ENCODE data around the gene PALM2AKAP2. TPM values are rescaled to one million over a fixed set of nuclear protein-coding genes. Genes with fewer than 3 reads are reported as not detected.

The PALM2AKAP2 gene
- total and polyA plus RNA-seq, 2 donors from 2014 or later = 0.26 to 10.6 TPM

DNA sequence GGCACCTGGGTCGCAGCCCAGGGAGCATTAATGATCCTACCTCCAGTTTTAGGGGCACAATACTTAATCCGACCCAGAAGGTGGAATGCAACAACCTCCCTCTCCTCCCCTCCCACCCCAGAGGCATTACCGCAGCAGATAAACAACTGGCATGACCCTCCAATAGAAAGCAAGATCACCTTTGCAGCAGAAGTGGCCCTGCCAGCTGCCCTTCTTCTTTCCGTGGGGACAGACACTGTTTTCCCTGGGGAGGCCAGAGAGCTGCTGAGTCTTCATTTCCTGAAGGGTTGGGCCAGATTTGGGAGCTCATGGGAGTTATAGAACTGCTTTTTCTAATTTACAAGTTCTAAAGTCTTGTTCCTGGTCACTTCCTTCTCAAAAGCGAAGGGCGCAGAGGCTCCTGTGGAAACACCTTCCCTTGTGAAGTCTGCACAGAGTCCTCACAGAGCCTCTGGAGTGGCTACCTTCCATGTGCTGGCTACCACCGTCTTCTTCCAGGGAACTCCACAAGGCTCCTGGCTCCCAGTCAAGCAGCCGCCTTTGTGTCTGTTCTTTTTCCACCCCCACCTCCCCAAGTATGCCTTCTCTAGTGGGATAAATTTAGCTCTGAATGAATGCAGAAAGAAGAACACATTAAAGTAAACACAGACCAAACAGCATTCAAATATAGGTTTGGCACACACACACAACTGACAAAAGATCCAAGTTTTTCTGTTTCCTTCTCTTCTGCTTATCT, 8.0 kb upstream of the PALM2AKAP2 start:
- intact Hi-C loops (cut with DNase I) = no loop called here
- DNase-seq (peak in 2 of 5 donors; percentile 8 to 58), FAIRE-seq (no peak)
- Histone ChIP-seq H3K27ac (ENCODE audit: low read depth in 2 of 2, low read length in 2 of 2) (no peak overlapping the region), H3K9ac (ENCODE audit: low read length in 3 of 3) (no peak overlapping the region), H3K9me3 (ENCODE audit: control insufficient read depth in 2 of 3, insufficient read depth in 1 of 3, low read length in 3 of 3) (no peaks in the 10 kb centered on the region), H3K27me3 (ENCODE audit: control insufficient read depth, insufficient read depth, low read length) (no peaks in the 10 kb centered on the region), H3K36me3 (ENCODE audit: control insufficient read depth in 2 of 3, insufficient read depth in 3 of 3, low read length in 3 of 3) (no peaks in the 10 kb centered on the region), H3K4me3 (ENCODE audit: low read length in 3 of 3) (no peak overlapping the region), H3K4me1 (ENCODE audit: control insufficient read depth in 2 of 3, insufficient read depth in 2 of 3, low read depth in 1 of 3, low read length in 3 of 3) (peaks cover 0 to 2% (median 0%) of the 10 kb centered on the region in 3 donors)
- TF ChIP-seq, protein P1, sequence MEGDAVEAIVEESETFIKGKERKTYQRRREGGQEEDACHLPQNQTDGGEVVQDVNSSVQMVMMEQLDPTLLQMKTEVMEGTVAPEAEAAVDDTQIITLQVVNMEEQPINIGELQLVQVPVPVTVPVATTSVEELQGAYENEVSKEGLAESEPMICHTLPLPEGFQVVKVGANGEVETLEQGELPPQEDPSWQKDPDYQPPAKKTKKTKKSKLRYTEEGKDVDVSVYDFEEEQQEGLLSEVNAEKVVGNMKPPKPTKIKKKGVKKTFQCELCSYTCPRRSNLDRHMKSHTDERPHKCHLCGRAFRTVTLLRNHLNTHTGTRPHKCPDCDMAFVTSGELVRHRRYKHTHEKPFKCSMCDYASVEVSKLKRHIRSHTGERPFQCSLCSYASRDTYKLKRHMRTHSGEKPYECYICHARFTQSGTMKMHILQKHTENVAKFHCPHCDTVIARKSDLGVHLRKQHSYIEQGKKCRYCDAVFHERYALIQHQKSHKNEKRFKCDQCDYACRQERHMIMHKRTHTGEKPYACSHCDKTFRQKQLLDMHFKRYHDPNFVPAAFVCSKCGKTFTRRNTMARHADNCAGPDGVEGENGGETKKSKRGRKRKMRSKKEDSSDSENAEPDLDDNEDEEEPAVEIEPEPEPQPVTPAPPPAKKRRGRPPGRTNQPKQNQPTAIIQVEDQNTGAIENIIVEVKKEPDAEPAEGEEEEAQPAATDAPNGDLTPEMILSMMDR (IDR thresholded peaks at IDR 0.05; ENCODE audit: borderline replicate concordance, extremely low read depth, insufficient read depth) = no peak

DNA sequence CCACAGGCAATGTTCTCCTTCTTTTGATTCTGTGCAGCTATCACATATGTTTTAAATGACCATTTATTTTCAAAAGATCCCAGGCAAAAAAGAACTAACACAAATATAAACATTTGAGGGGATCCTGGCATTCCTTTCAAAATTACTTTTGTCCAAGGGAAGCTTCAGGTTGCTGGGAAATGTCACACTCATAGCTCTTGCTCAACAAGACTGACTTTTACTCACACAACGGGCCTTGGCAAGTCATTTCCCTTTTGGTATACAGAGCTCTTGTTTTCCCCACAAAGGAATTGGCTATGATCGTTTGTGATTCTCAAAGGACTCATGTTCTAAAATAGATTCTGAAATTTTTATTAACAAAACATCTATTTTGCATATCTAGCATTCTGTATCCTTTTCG, 4.5 kb upstream of the PALM2AKAP2 start:
- Histone ChIP-seq H3K36me3 (ENCODE audit: control insufficient read depth in 2 of 3, insufficient read depth in 3 of 3, low read length in 3 of 3) (no peaks in the 10 kb centered on the region), H3K27me3 (ENCODE audit: control insufficient read depth, insufficient read depth, low read length) (no peaks in the 10 kb centered on the region), H3K9me3 (ENCODE audit: control insufficient read depth in 2 of 3, insufficient read depth in 1 of 3, low read length in 3 of 3) (no peaks in the 10 kb centered on the region), H3K27ac (ENCODE audit: low read depth in 2 of 2, low read length in 2 of 2) (no peak overlapping the region), H3K4me1 (ENCODE audit: control insufficient read depth in 2 of 3, insufficient read depth in 2 of 3, low read depth in 1 of 3, low read length in 3 of 3) (peaks cover 0 to 2% (median 0%) of the 10 kb centered on the region in 3 donors), H3K9ac (ENCODE audit: low read length in 3 of 3) (no peak overlapping the region), H3K4me3 (ENCODE audit: low read length in 3 of 3) (no peak overlapping the region)
- intact Hi-C loops (cut with DNase I) = no loop called here
- no peak for FAIRE-seq
- DNase-seq = no peak
- TF ChIP-seq, protein P1 (IDR thresholded peaks at IDR 0.05; ENCODE audit: borderline replicate concordance, extremely low read depth, insufficient read depth) = no peak

DNA sequence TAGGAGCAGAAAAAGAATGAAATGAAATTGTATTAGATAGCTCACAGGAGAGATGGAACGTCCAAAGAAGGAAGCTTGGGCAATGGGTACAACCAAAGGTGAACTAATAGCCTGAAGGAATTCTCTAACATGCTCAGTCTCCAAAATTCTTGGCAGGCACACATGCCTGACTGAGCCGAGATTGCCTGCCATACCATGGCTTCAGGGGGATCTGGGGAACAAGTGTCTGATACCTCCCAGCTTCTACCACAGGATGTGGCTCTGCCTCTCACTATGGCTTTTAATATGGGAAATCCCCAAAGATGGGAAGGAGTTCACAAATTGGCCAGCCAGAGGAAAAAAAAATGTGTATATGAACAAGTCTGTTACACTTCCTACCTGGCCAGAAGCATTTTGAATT, 3.6 kb upstream of the PALM2AKAP2 start:
- H3K4me1 ChIP-seq (ENCODE audit: control insufficient read depth in 2 of 3, insufficient read depth in 2 of 3, low read depth in 1 of 3, low read length in 3 of 3) = no peaks in the 10 kb centered on the region
- FAIRE-seq = no peak
- no peaks in the 10 kb centered on the region for H3K27me3 ChIP-seq (ENCODE audit: control insufficient read depth, insufficient read depth, low read length)
- intact Hi-C loops (cut with DNase I) = no loop called here
- H3K27ac ChIP-seq (ENCODE audit: low read depth in 2 of 2, low read length in 2 of 2) = no peak overlapping the region
- no peak for DNase-seq
- no peak overlapping the region for H3K9ac ChIP-seq (ENCODE audit: low read length in 3 of 3)
- no peaks in the 10 kb centered on the region for H3K9me3 ChIP-seq (ENCODE audit: control insufficient read depth in 2 of 3, insufficient read depth in 1 of 3, low read length in 3 of 3)
- TF ChIP-seq, protein P1 (IDR thresholded peaks at IDR 0.05; ENCODE audit: borderline replicate concordance, extremely low read depth, insufficient read depth) = no peak
- H3K4me3 ChIP-seq (ENCODE audit: low read length in 3 of 3) = no peak overlapping the region
- no peaks in the 10 kb centered on the region for H3K36me3 ChIP-seq (ENCODE audit: control insufficient read depth in 2 of 3, insufficient read depth in 3 of 3, low read length in 3 of 3)

All from kidney (tissue), 14 donors.